ES-I3 (cell line): ENCODE data around the gene TAS1R3.
A peak's percentile ranks its signal among the peaks of the same experiment; 100 is the strongest.

Source experiments
- H3K36me3 ChIP-seq: 2 replicates; pipeline ENCODE4 v1.6.1; 2013; ENCODE audit warnings: mild to moderate bottlenecking, low read length, control low read depth, moderate library complexity; ENCODE audit not compliant: insufficient read depth
- H3K4me1 ChIP-seq: 2 replicates; pipeline ENCODE4 v1.6.1; 2013; ENCODE audit warnings: mild to moderate bottlenecking, control low read depth, low read length; ENCODE audit not compliant: insufficient read depth
- H3K9ac ChIP-seq: 2 replicates; pipeline ENCODE4 v1.6.1; 2013; ENCODE audit warnings: low read depth, mild to moderate bottlenecking, low read length, moderate library complexity
- H3K9me3 ChIP-seq: 2 replicates; pipeline ENCODE4 v1.6.1; 2013; ENCODE audit warnings: mild to moderate bottlenecking, low read length, moderate library complexity; ENCODE audit not compliant: control insufficient read depth, insufficient read depth

The TAS1R3 gene

DNA sequence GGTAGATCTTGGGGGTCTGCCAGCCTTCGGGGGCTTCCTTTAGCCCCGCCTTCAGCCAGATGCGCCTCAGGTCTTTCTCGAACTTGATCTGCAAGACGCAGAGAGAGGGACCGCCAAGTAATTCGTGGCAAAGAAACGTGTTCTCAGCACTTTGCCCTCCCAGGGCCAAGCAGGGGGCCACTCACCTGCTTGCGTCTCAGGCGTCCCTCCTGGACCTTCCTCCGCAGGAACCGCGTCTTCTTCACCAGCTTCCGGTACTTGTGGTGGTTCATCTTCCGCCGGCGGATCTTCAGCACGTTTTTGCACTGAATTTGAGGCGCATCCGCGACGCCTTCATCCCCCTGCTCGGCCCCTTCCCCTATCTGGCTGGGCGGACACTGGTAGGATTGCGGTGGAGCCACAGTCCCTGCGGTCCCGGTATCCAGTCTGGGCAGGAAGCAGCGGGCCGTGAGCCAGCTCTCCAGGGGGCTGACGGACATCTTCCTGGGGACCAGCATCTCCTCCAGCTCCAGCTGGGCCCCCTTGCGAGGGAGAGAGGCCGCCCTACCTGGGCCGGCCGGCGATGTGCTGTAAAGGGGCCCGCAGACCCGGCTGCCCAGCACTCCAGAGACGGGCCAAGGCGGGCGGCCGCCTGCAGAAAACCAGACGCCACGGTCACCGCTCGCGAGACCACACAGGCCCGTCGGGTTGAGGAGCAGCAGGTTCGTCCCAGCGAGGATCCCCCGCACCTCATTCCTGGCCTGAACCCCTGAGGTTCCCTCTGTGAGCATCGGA lies 42.9 kb downstream of the TAS1R3 start:
- Histone ChIP-seq H3K4me1 (no peaks in the 10 kb centered on the region), H3K9ac (peak overlapping the region; percentile 93), H3K9me3 (no peaks in the 10 kb centered on the region)

DNA sequence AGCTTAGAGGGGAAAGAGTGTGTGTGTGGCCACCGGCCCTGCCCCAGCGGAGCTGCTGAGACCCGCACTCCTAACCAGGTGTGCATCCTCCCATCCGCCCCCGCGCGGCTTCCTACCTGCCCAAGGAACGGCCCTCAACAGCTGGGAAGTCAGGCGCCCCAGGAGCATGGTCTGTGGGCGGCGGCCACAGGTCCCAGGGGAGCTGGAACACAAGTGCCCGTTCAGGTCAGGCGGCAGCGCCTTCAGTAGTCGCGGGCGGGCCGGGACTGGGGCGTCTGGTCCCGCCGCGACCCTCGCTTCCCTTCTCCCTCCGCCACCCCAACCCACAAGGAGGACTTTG lies 43.5 kb downstream of the TAS1R3 start:
- H3K36me3 ChIP-seq: no peaks in the 10 kb centered on the region
- no peaks in the 10 kb centered on the region for H3K4me1 ChIP-seq
- H3K9ac ChIP-seq: peak overlapping the region; percentile 93
- no peaks in the 10 kb centered on the region for H3K9me3 ChIP-seq

More for the DNA sequence above, 42.9 kb downstream of the TAS1R3 start:
- no peaks in the 10 kb centered on the region for H3K36me3 ChIP-seq

DNA sequence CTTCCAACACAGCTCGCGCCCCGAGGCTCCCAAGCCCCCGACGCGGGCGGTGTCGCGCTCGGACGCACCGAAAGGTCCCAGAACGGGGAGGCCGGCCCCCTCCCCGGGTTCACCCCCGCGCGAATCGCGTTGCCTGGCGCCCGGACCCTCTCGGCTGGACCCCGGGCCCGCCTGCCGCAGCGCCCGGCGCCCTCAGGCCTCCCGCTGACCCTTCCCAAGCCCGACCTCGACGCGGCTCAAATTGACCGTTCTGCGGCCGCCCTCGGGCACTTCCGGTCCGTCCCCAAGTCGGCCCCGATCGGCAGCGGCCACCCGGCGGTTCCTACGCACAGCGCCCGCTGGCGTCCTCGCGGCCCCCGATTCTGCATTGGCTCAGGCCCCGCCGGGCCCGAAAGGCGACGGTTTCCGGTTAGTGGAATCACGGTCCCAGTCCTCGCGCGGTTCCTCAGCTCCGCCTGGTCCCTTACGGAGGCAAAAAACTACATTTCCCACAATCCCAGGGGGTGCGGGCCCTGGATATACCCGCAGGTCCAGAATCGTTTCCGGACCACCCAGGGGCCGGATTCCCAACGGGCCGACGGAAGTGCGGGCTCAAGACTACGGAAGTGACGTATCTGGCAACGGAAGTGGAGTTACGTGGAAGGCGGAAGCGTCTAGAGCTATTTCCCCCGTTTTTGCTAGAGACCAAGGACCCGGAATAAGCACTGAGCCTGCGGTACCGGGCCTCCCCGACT lies 44.0 kb downstream of the TAS1R3 start, which contains the start of gene AURKAIP1:
Gene AURKAIP1 (minus strand): TSS at position 279 of the 734 bp plus-strand sequence. CDS start 451 bp downstream, outside the sequence.
- Histone ChIP-seq H3K36me3 (no peaks in the 10 kb centered on the region), H3K4me1 (no peaks in the 10 kb centered on the region)

DNA sequence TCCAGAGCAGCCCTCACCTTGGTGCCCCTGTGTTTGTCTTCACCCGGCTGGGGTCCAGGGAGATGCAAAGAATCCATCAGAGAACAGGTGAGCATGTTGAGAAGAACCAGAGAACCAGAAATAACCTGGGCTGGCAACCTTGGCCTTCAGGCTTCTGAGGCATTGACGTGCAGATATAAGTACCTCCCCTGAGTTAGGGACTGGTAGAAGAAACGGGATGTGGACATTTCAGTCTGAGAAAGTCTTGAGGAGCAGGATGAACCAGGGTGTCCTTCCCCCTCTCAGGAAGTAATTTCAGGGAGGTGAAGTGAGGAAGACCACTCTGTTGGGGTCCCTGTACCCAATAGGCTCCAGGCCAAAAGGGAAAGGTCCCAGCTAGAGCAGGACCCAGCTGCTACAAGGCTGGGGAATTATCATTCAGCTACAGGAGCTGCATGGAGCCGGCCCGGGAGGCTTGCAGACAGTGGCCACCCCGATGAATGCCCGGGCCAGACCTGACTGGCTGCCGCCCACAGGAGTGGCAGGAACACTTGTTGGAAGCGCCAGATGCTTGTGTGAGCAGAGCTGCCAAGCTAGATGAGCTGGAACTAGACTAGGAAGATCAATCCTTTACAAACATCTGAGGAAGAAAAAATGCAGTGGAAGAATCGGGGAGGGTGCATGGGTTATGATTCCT lies 45.6 kb downstream of the TAS1R3 start:
- Histone ChIP-seq H3K4me1 (no peaks in the 10 kb centered on the region), H3K36me3 (no peaks in the 10 kb centered on the region), H3K9ac (no peak overlapping the region), H3K9me3 (no peaks in the 10 kb centered on the region)

More for the DNA sequence above, 44.0 kb downstream of the TAS1R3 start, which contains the start of gene AURKAIP1:
- peak within 1 kb of the TSS; percentile 93 for H3K9ac ChIP-seq
- no peaks in the 10 kb centered on the region for H3K9me3 ChIP-seq

DNA sequence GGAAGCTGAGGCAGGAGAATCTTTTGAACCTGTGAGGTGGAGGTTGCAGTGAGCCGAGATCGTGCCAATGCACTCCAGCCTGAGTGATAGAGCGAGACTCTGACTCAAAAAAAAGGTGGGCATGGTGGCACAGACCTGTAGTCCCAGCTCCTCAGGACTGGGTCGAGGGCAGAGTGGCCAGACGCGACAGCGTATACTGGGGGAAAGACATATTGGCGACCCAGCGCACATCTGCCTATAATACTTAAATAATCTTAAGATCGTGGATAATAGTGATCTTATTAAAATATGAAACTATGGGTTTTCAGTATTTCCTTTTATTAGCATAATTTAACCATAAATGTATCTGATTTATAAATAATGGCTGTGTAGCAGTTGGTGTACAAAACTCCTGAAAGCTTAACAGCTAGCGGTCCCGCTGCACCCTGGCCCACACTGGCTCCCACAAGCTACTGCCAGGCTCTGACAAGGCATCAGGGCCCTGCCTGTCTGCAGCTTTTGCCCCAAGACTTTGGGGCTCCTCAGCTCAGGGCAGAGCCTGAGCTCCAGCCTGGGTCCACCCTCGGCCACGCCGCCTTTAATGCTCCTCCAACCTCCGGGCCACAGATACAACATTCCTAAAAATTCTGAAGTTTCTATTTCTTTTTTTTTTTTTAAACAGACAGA lies 46.6 kb downstream of the TAS1R3 start:
- no peak overlapping the region for H3K9ac ChIP-seq

DNA sequence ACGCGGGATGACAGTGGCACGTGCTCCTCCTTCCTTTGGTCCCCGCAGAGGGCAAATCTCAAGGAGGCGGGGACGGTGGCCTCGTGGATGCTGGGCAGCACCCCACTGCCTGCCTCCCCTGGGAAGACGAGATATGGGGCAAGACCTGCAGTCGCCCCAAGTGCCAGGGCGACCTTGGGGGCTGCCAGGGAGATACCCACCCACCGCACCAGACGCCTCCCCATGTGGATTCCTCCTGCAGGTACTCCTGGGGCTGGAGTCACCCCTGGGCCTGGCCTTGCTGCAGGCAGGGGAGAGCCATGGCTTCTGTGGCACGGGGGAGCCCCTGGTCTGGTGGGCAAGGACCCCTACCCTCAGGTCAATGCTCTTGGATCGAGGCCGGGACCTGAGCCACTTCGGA lies 49.8 kb downstream of the TAS1R3 start:
- Histone ChIP-seq H3K9ac (no peak overlapping the region), H3K36me3 (no peaks in the 10 kb centered on the region), H3K4me1 (no peaks in the 10 kb centered on the region), H3K9me3 (no peaks in the 10 kb centered on the region)

More for the DNA sequence above, 46.6 kb downstream of the TAS1R3 start:
- Histone ChIP-seq H3K9me3 (no peaks in the 10 kb centered on the region), H3K4me1 (no peaks in the 10 kb centered on the region), H3K36me3 (no peaks in the 10 kb centered on the region)

DNA sequence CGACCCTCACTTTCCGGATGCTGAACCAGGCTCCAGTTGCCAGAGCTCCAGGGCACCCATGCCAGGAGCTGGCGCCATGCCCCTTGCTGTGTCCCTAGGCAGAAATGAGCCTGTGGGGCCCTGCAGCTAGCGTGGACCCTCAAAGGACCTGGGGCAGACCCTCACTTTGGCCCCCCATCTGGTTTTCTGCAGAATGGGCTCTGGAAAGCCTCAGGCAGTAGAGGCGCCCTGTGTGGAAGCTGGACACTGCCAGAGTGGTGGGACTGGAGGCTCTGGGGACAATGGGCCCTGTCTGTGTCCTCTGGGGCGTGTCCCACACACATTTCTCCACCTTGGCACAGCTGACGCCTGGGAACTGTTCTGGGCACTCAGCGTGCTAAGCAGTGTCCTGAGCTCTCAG lies 50.2 kb downstream of the TAS1R3 start:
- Histone ChIP-seq H3K36me3 (0 out of 2 replicates have a peak, but pooled peaks cover 3% of the 10 kb centered on the region), H3K9me3 (no peaks in the 10 kb centered on the region), H3K4me1 (no peaks in the 10 kb centered on the region), H3K9ac (no peak overlapping the region)
